ENCODE measurements around the gene CACNG4.
A peak's percentile ranks its signal among the peaks of the same experiment; 100 is the strongest.
"Not testable (repeated sequence)": the region's sequence is repeated elsewhere in the genome, so short reads cannot be mapped to it uniquely, and the experiment has no call there.

CACNG4 gene

DNA sequence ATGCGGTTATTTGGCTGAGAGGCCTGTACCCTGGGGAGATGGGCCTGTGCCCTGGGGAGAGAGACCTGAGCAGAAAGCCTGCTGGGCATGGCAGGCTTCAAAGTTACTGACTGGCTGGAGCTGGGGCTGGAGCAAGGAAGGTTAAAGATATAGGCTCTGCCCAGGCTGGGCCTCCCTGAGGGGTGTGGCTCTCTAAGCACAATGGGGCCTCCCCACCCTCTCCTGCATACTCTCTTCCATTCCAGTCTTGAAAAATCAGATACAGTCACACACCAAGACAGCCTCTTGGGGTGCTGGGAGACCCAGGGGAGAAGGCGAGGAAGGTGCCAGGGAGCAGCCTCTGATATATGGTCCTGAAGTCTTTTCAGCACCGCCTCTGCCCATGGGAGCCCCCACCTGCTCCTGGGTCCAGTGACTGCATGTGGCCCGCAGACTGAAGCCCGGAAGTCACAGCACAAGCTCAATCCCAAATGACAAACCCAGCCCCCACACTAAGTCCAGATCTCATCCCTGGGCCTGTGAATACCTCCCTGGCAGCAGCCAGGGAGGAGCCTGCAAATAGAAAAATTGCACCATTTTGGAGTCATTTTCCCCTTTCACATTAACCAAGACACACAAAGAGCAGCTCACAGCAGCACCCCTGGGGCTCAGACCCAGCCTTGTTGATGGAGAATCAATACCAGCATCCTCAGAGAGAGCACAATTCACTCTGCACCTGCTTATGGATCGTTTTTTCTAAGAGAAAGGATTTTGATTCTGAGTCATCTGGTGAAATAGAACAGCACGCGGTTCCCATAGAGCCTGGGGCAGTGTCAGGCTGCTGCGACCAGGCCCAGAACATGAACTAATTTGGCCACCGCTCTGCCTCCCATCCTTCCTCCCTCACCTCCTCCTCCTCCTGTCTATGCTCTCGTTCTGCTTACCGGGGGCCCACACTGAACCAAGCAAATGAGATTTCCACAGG is 54.2 kb downstream of the CACNG4 start:
- ATAC-seq, result no peak
- DNase-seq, result no peak

DNA sequence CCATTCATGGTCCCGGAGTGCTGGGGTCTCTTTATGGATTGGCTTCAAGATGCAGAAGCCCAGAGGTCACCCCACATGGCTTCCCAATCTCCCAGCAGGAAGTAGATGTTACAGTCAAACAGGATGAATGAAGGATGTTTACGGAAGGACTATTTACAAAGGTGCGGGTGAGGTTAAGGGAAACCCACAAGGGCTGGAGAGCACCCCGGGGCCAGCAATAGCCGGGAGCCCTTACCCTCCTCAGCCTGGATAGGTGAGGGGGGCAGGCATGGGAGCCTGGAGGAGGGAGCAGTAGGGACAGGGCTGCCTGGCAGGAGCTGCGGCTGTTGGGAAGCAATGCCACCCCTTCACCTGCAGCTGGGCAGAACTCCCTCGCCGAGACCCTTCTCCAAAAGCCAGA is 55.3 kb downstream of the CACNG4 start:
- DNase-seq, result no peak
- no peak for ATAC-seq

- DNase-seq, result no peak
- no peak for ATAC-seq
Observed at GRCh38 chr17:67020293-67020766, 55.8 kb downstream of the CACNG4 start.

- DNase-seq, result no peak
Observed at GRCh38 chr17:67021196-67021595, 56.7 kb downstream of the CACNG4 start.

GRCh38 chr17:67021743-67022450 is 57.4 kb downstream of the CACNG4 start:
- ATAC-seq, result no peak

More at GRCh38 chr17:67021196-67021595, 56.7 kb downstream of the CACNG4 start:
- no peak for ATAC-seq

GRCh38 chr17:67022451-67022810 is 57.9 kb downstream of the CACNG4 start:
- DNase-seq (no peak), ATAC-seq (no peak)

More at GRCh38 chr17:67021743-67022450, 57.4 kb downstream of the CACNG4 start:
- DNase-seq, result no peak

GRCh38 chr17:67024736-67025135 is 60.2 kb downstream of the CACNG4 start:
- ATAC-seq, result no peak

DNA sequence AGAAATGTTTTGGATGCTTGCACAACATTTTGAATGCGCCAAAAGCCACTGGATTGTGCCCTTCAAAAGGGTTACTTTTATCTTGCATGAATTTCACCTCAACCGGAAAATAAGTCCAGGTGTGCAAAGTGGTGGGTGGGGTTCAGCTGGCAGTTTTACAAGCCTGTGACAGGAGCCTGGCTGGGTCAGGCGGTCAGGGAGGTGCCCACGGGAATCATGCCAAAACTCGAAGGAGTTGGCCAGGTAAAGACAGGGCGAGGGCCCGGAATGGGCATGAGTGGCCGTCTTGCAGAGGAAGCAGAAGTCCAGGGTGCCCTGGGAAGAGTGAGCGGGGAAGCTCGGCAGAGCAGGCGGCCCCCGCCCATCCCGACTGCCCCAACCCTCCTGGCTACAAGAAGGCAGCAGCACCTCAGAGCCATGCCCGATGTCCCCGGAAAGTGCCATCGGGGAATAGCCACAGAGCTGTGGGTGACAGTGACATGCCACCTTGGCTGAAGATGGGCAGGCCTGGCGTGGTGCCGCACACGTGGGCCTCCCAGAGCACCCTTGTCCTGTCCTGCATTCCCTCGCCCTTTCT is 60.8 kb downstream of the CACNG4 start:
- no peak for DNase-seq
- no peak for ATAC-seq

More at GRCh38 chr17:67024736-67025135, 60.2 kb downstream of the CACNG4 start:
- DNase-seq, result no peak

DNA sequence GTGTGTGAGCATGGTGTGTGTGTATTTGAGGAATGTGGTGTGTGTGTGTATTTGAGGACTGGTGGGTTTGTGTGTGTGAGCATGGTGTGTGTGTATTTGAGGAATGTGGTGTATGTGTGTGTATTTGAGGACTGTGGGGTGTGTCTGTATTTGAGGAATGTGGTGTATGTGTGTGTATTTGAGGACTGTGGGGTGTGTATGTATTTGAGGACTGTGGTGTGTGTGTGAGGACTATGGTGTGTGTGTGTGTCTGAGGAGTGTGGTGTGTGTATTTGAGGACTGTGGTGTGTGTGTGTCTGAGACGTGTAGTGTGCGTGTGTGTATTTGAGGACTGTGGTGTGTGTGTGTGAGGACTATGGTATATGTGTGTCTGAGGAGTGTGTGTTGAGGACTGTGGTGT is 61.8 kb downstream of the CACNG4 start:
- no peak for DNase-seq
- no peak for ATAC-seq

DNA sequence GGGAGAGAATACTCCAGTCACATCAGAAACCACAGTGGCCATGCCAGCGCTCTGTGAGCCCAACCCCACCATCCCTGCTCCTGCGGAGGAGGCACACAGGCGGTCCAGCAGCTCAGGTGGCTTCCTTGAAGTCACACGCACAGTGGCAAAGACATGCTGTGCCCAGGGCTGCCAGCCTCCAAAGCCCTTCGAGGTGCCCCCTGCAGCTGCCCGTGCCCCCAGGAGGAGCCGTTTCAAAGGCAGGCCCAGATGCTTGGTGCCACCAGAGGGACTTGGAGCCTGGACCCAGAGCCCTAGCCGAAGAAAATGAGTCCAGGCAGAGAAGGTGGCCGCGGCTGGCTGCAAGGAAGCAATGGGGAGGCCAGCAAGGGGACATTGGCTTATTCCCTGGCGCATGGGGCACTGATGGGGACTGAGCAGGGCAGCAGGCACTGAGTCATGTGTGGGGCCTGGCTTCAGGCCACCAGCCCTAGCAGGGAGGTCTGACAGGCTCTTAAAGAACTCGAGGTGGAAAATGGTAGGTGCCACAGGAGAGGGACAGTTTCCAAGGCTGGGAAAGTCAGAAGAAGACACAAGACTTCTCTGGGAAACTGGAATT is 62.6 kb downstream of the CACNG4 start:
- ATAC-seq (no peak), DNase-seq (no peak)

GRCh38 chr17:67030641-67031040 is 66.1 kb downstream of the CACNG4 start:
- DNase-seq (no peak), ATAC-seq (no peak)

GRCh38 chr17:67032382-67032781 is 67.9 kb downstream of the CACNG4 start:
- DNase-seq (no peak), ATAC-seq (no peak)

GRCh38 chr17:67032985-67033384 is 68.5 kb downstream of the CACNG4 start:
- DNase-seq (no peak), ATAC-seq (no peak)

GRCh38 chr17:67033613-67034012 is 69.1 kb downstream of the CACNG4 start:
- DNase-seq, result no peak
- no peak for ATAC-seq

DNA sequence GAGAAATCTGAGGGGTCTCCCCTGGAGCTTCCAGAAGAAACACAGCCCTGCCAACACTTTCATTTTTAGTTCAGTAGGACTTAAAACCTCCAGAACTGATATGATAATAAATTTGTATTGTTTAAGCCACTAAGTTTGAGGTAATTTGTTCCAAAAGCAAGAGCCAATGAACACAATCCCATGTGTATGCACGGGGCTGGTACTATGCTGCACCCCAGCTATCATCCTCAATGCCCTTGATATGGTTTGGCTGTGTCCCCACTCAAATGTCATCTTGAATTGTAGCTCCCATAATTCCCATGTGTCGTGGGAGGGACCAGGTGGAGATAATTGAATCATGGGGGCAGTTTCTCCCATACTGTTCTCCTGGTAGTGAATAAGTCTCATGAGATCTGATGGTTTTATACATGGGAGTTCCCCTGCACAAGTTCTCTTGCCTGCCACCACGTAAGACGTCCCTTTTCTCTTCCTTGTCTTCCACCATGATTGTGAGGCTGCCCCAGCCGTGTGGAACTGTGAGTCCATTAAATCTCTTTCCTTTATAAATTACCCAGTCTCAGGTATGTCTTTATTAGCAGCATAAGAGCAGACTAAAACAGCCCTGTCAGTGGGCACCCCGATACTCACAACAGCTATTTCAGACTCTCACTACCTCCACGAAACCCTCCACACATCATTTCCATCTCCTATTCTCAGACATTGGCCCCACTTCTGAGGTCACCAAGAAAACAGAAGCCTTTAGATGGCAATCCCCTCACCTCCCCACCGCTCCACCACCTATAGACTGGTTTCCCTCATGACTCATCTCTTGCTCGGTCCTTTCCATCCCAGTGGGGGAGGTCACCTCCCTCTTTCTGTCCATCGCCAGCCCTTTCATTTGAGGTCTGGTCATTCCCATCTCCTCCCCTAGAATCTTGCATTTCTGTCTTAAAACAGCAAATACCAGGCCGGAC is 70.9 kb downstream of the CACNG4 start:
- DNase-seq, result peak; percentile 37
- ATAC-seq, result peak; percentile 80

GRCh38 chr17:67038861-67039365 is 74.4 kb downstream of the CACNG4 start:
- ATAC-seq, result no peak
- no peak for DNase-seq

GRCh38 chr17:67040652-67041051 is 76.1 kb downstream of the CACNG4 start:
- no peak for DNase-seq
- ATAC-seq, result no peak

- DNase-seq, ATAC-seq: not testable (repeated sequence)
Observed at GRCh38 chr17:67041119-67041518, 76.6 kb downstream of the CACNG4 start.

DNA sequence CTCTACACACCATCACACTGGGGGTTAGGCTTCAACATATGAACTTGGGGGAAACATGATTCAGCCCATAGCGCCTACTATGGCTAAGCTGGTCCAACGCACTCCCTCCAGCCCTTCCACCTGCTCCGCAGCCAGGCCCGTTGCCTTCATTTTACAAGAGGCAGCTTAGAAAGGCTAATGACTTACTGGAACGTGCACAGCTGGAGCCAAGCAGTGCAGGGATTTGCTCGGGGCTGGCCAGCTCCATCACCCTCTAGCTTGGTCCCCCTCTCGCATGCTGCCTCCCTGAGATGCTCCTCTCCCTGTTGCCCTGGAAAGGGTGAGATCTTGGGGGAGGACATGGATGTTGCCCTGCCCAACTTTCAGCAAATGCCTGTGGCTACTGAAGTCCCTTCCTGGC is 77.0 kb downstream of the CACNG4 start:
- ATAC-seq, result no peak
- no peak for DNase-seq

- no peak for DNase-seq
- ATAC-seq, result no peak
Observed at GRCh38 chr17:67041941-67042899, 77.7 kb downstream of the CACNG4 start.
